DOHH2 (cell line): ENCODE measurements around the gene PLCD1.
"Not testable (repeated sequence)": the region's sequence is repeated elsewhere in the genome, so short reads cannot be mapped to it uniquely, and the experiment has no call there.

ENCODE experiments used
- H3F3A ChIP-seq: fragments of 200-600 bp; sonication (generic), shearing (Covaris generic); 2 replicates; pipeline ENCODE4 v1.6.0; 2016; ENCODE audit warnings: antibody characterized with exemption, mild to moderate bottlenecking; ENCODE audit not compliant: control insufficient read depth, insufficient read depth
- H3K27ac ChIP-seq: fragments of 200-600 bp; sonication (generic); 2 replicates; pipeline ENCODE4 v1.5.1; 2014; ENCODE audit warnings: low read depth, mild to moderate bottlenecking, low read length, moderate library complexity
- H3K27me3 ChIP-seq: fragments of 200-600 bp; sonication (generic); 2 replicates; pipeline ENCODE4 v1.6.1; 2014; ENCODE audit warnings: mild to moderate bottlenecking, low read length, mixed read lengths; ENCODE audit not compliant: control insufficient read depth
- H3K36me3 ChIP-seq: fragments of 200-600 bp; sonication (generic); 2 replicates; pipeline ENCODE4 v1.6.1; 2014; ENCODE audit warnings: mild to moderate bottlenecking, low read length, moderate library complexity, mixed read lengths; ENCODE audit not compliant: control insufficient read depth
- H3K4me1 ChIP-seq: fragments of 200-600 bp; sonication (generic); 2 replicates; pipeline ENCODE4 v1.6.1; 2014; ENCODE audit warnings: mild to moderate bottlenecking, low read length, mixed read lengths; ENCODE audit not compliant: control insufficient read depth
- H3K4me2 ChIP-seq: fragments of 200-600 bp; sonication (generic); 2 replicates; pipeline ENCODE4 v1.6.0; 2014; ENCODE audit warnings: mild to moderate bottlenecking, low read length, moderate library complexity
- H3K4me3 ChIP-seq: fragments of 200-600 bp; sonication (generic); 2 replicates; pipeline ENCODE4 v1.5.1; 2014; ENCODE audit warnings: mild to moderate bottlenecking, low read length, mixed read lengths
- H3K79me2 ChIP-seq: fragments of 200-600 bp; sonication (generic); 2 replicates; pipeline ENCODE4 v1.6.1; 2014; ENCODE audit warnings: mild to moderate bottlenecking, low read length, mixed read lengths; ENCODE audit not compliant: control insufficient read depth
- H3K9me2 ChIP-seq: fragments of 200-600 bp; sonication (generic); replicated peaks from 2 replicates; pipeline ENCODE4 v1.6.1; 2014; ENCODE audit warnings: mild to moderate bottlenecking, low read length, mixed read lengths; ENCODE audit not compliant: control insufficient read depth
- H3K9me3 ChIP-seq: fragments of 200-600 bp; sonication (generic); 2 replicates; pipeline ENCODE4 v1.6.1; 2014; ENCODE audit warnings: antibody characterized with exemption, low read length, mixed read lengths; ENCODE audit not compliant: control insufficient read depth, insufficient read depth
- H4K20me1 ChIP-seq: fragments of 200-600 bp; sonication (generic); 2 replicates; pipeline ENCODE4 v1.6.0; 2014; ENCODE audit warnings: low read depth, mild to moderate bottlenecking, antibody characterized with exemption, low read length, moderate library complexity; ENCODE audit not compliant: control insufficient read depth, insufficient read depth
- EZH2phosphoT487 ChIP-seq: fragments of 200-600 bp; sonication (generic); IDR thresholded peaks from 2 replicates; pipeline ENCODE4 v1.6.1; 2017; ENCODE audit warnings: borderline replicate concordance, mild to moderate bottlenecking, antibody characterized with exemption, low read length, moderate library complexity, mixed read lengths
- TF ChIP-seq, protein P1 (sequence below): fragments of 200-600 bp; sonication (generic); IDR thresholded peaks from one replicate; pipeline ENCODE4 v1.5.1; 2014; ENCODE audit warnings: antibody characterized with exemption, mild to moderate bottlenecking, low read depth, low read length; ENCODE audit not compliant: poor library complexity, severe bottlenecking

Gene PLCD1

DNA sequence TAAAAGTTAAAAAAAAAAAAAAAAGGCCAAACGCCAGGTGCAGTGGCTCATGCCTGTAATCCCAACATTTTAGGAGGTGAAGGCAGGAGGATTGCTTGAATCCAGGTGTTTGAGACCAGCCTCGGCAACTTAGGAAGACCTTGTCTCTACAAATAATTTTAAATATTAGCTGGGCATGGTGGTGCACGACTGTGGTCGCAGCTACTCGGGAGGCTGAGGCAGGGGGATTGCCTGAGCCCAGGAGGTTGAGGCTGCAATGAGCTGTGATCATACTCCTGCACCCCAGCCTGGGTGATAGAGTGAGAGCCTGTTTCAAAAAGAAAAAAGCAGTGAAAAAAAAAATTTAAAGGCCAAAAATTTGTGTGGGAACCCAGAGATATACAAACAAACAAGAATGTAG is 6.8 kb upstream of the PLCD1 start:
- Histone ChIP-seq H3K27ac (no peak overlapping the region), H3K9me2 (no peaks in the 10 kb centered on the region), H3K79me2 (no peaks in the 10 kb centered on the region), H4K20me1 (no peaks in the 10 kb centered on the region), H3K4me3 (no peak overlapping the region), H3K9me3 (no peaks in the 10 kb centered on the region), H3K4me1 (peaks cover 18% of the 10 kb centered on the region), H3F3A (no peaks in the 10 kb centered on the region), H3K4me2 (no peak overlapping the region), H3K36me3 (no peaks in the 10 kb centered on the region), H3K27me3 (peaks cover 32% of the 10 kb centered on the region)
- TF ChIP-seq, protein P1, sequence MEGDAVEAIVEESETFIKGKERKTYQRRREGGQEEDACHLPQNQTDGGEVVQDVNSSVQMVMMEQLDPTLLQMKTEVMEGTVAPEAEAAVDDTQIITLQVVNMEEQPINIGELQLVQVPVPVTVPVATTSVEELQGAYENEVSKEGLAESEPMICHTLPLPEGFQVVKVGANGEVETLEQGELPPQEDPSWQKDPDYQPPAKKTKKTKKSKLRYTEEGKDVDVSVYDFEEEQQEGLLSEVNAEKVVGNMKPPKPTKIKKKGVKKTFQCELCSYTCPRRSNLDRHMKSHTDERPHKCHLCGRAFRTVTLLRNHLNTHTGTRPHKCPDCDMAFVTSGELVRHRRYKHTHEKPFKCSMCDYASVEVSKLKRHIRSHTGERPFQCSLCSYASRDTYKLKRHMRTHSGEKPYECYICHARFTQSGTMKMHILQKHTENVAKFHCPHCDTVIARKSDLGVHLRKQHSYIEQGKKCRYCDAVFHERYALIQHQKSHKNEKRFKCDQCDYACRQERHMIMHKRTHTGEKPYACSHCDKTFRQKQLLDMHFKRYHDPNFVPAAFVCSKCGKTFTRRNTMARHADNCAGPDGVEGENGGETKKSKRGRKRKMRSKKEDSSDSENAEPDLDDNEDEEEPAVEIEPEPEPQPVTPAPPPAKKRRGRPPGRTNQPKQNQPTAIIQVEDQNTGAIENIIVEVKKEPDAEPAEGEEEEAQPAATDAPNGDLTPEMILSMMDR, result no peak
- no peak for TF ChIP-seq EZH2phosphoT487

- H3F3A ChIP-seq, H3K27ac ChIP-seq, H3K4me2 ChIP-seq: not testable (repeated sequence)
Measured at GRCh38 chr3:38034335-38034734, 4.9 kb upstream of the PLCD1 start.

GRCh38 chr3:38033586-38033985 is 4.1 kb upstream of the PLCD1 start:
- not testable (repeated sequence) for H3K79me2 ChIP-seq, H3K4me2 ChIP-seq, H3F3A ChIP-seq, H4K20me1 ChIP-seq, H3K9me3 ChIP-seq, H3K27ac ChIP-seq, H3K4me1 ChIP-seq, H3K4me3 ChIP-seq, H3K36me3 ChIP-seq, H3K9me2 ChIP-seq
- peaks cover 27% of the 10 kb centered on the region for H3K27me3 ChIP-seq

More at GRCh38 chr3:38034335-38034734, 4.9 kb upstream of the PLCD1 start:
- not testable (repeated sequence) for H3K4me3 ChIP-seq, H3K36me3 ChIP-seq, H3K79me2 ChIP-seq, H3K9me2 ChIP-seq, H3K4me1 ChIP-seq, H4K20me1 ChIP-seq, H3K9me3 ChIP-seq
- H3K27me3 ChIP-seq, result peaks cover 35% of the 10 kb centered on the region

DNA sequence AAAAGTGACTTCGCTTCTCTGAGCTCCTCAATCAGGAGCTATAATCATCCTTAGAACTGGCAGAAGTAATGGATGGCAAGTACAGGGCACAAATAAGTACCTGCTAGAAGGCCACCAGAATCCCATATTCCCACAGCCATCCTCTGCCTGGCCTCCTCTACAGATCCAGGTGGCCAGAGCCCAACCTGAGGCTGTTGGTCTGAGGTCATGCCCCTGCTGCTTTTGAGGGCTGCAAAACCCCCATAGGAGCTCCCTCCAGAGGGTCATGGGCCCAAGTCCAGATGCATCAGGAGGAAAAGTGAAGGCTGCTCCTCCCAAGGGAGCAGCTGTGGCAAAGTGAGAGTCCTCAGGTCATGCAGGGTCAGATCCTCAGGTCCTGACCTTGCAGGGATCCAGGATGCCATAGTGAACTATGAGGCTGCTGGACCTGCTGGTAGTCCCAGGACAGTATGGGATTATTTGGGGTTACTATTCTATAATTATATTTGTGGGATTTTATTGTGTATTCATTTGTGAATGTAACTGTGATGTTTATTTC is 3.0 kb upstream of the PLCD1 start:
- H3K4me3 ChIP-seq, result no peak overlapping the region
- no peaks in the 10 kb centered on the region for H3F3A ChIP-seq
- H3K36me3 ChIP-seq, result no peaks in the 10 kb centered on the region
- no peaks in the 10 kb centered on the region for H3K79me2 ChIP-seq
- no peak overlapping the region for H3K27ac ChIP-seq
- no peaks in the 10 kb centered on the region for H3K9me2 ChIP-seq
- no peaks in the 10 kb centered on the region for H3K4me1 ChIP-seq
- TF ChIP-seq, protein P1, result no peak
- no peak for TF ChIP-seq EZH2phosphoT487
- H4K20me1 ChIP-seq, result no peaks in the 10 kb centered on the region
- H3K27me3 ChIP-seq, result peaks cover 29% of the 10 kb centered on the region
- no peaks in the 10 kb centered on the region for H3K9me3 ChIP-seq
- H3K4me2 ChIP-seq, result no peak overlapping the region
